HUES6 (cell line): ENCODE data around the gene SNCB.

Experiments
- H3K27ac ChIP-seq: 2 replicates; pipeline ENCODE4 v1.7.0; 2013; ENCODE audit warnings: low read depth, mild to moderate bottlenecking, low read length, inconsistent platforms
- H3K27me3 ChIP-seq: 2 replicates; pipeline ENCODE4 v1.6.1; 2013; ENCODE audit warnings: low read length; ENCODE audit not compliant: control insufficient read depth, insufficient read depth
- H3K36me3 ChIP-seq: 2 replicates; pipeline ENCODE4 v1.6.1; 2013; ENCODE audit warnings: low read length; ENCODE audit not compliant: control insufficient read depth, insufficient read depth
- H3K4me1 ChIP-seq: 2 replicates; pipeline ENCODE4 v1.6.1; 2013; ENCODE audit warnings: low read length; ENCODE audit not compliant: control insufficient read depth, insufficient read depth
- H3K4me3 ChIP-seq: 2 replicates; pipeline ENCODE4 v1.5.1; 2013; ENCODE audit warnings: low read depth, low read length
- H3K9ac ChIP-seq: one replicate; pipeline ENCODE4 v1.6.1; 2013; ENCODE audit warnings: mild to moderate bottlenecking, low read length
- H3K9me3 ChIP-seq: 2 replicates; pipeline ENCODE4 v1.6.1; 2013; ENCODE audit warnings: low read depth, low read length; ENCODE audit not compliant: control insufficient read depth, insufficient read depth

Gene SNCB

DNA sequence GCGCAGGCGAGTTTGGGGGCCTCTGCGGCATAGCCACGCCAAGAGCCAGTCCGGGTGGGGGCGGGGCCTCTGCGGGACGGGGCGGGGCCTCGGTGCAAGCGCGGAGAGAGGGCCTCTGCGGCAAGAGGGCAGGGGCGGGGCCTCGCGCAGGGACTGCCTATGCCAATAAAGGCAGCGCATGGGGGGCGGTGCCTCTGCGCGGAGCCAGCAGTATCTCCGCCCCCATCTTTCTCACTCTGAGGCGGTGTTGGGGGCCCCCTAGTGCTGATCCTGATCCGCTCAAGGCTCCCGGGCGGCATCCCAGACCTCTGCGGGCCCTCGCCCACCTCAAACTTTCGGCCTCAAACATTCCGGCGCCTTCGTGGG lies 11.1 kb downstream of the SNCB start:
- Histone ChIP-seq H3K9ac (no peak overlapping the region), H3K27me3 (peaks cover 59% of the 10 kb centered on the region), H3K27ac (no peak overlapping the region), H3K36me3 (no peaks in the 10 kb centered on the region), H3K4me1 (peaks cover 8% of the 10 kb centered on the region; the same call in 1 of the 2 replicates), H3K4me3 (peak overlapping the region; percentile 53), H3K9me3 (no peaks in the 10 kb centered on the region)

DNA sequence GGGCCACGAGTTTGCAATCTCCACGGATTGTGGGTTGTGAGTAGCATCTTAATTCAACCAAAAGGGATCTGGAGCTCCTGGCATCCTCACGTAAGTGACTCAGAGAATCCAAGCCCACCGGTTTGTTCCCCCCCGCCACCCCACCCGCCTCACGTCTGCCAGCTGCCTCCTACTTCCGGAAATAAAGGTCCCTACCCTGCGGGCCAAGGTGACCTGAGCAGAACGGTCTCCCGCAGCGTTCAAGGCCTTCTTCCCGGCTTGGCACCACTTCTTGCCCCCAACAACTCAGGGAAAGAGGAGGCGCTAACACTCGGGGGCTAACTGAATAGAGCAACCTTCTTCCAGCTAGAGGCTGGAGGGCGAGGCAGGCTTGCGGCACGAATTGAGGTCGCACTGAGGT lies 11.6 kb downstream of the SNCB start:
- H3K36me3 ChIP-seq, result no peaks in the 10 kb centered on the region
- no peak overlapping the region for H3K27ac ChIP-seq
- H3K9ac ChIP-seq, result no peak overlapping the region
- no peaks in the 10 kb centered on the region for H3K9me3 ChIP-seq
- H3K4me1 ChIP-seq, result peaks cover 8% of the 10 kb centered on the region; the same call in 1 of the 2 replicates
- H3K4me3 ChIP-seq, result peak overlapping the region; percentile 49
- peaks cover 59% of the 10 kb centered on the region for H3K27me3 ChIP-seq

DNA sequence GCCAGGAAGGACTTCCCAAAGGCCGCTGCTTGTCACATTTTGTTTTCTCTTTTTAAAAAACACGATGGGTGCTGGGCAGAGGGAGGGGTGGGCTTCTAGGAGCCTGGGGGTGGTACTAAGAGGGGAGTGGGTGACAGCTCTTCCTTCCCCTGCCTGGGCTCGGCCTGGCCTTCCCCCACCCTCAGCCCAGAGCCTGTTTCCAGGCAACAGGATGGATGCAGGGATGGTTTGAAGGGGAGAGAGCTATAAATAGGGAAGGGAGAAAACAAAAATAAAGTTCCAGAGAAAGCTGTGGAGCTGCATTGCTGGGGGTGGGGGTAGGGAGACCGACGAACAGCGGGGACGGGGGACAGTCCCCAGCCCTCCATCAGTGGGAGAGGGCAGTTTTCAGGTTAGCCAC lies 13.8 kb downstream of the SNCB start:
- Histone ChIP-seq H3K27ac (no peak overlapping the region), H3K27me3 (peaks cover 59% of the 10 kb centered on the region), H3K9ac (no peak overlapping the region), H3K36me3 (no peaks in the 10 kb centered on the region), H3K4me1 (peaks cover 11% of the 10 kb centered on the region; the same call in 1 of the 2 replicates), H3K4me3 (no peak overlapping the region), H3K9me3 (no peaks in the 10 kb centered on the region)

DNA sequence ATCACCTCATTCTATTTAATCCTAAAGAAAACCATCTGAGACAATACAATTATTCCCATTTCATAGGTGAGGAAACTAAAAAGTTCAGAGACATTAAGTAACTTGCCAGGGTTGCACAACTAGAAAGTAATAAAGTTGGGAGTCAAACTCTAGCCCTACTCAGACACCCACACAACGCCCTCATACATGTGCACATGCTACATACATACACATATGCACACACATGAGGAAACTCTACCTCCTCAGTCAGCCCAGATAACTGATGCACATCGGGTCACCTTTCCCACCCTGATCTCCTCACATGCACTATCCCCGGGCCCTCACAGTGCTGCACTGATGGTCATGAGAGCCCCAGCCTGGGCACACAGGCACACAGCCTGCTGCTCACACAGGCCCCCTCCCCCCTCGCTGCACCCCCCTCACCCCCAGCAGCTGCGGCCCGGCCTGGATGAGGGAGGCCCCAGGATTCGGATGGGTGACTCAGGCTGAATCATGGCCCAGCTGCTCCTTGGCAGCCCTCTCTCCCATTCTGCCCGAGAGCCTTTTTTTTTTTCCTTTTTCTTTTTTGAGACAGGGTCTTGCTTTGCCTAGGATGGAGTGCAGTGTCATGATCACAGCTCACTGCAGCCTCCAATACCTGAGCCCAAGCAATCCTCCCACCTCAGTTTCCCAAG lies 15.4 kb downstream of the SNCB start:
- no peak overlapping the region for H3K9ac ChIP-seq
- H3K27ac ChIP-seq, result no peak overlapping the region
- H3K9me3 ChIP-seq, result no peaks in the 10 kb centered on the region
- H3K4me1 ChIP-seq, result peaks cover 11% of the 10 kb centered on the region; the same call in 1 of the 2 replicates
- no peak overlapping the region for H3K4me3 ChIP-seq
- peaks cover 49% of the 10 kb centered on the region for H3K27me3 ChIP-seq
- H3K36me3 ChIP-seq, result no peaks in the 10 kb centered on the region

DNA sequence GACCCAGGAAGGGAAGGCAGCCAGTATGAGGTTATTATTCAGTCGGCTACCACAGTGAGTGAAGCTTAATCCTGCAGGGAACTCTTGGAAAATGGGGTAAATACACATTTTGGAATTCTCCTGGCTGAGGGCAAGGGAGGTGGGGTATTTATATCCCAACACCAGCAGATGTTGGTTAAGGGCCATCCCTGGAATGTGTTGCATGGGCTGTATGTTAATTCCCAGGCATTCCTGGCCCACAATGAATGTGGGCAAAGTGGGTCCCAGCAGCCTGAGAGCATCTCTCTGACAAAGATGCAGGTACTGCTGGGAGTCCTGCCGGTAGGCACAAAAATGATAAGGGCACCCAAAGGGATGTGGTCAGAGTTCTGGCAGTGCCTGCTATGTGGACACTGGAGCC lies 17.5 kb downstream of the SNCB start:
- no peak overlapping the region for H3K27ac ChIP-seq
- no peak overlapping the region for H3K4me3 ChIP-seq
- no peak overlapping the region for H3K9ac ChIP-seq
- no peaks in the 10 kb centered on the region for H3K9me3 ChIP-seq
- peaks cover 7% of the 10 kb centered on the region for H3K4me1 ChIP-seq
- no peaks in the 10 kb centered on the region for H3K36me3 ChIP-seq
- H3K27me3 ChIP-seq, result peaks cover 44% of the 10 kb centered on the region

DNA sequence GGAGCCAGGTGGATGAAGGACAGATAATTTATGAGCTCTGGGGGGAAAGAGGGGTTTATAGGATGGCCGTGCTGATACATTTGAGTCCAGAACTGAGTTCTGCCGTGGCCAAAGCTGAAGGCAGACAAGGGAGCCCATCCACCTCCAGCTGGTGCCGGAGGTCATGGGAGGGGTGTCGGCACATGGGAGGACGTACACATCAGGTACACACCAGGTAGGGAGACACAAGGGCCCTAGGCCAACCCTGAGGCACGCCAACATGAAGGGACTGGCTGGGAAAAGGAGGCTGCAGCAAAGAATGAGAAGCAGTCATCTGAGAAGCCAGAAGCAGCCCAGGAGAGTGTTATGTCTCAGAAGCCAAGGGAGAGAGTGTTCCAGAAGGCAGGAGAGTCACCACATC lies 18.3 kb downstream of the SNCB start:
- Histone ChIP-seq H3K9me3 (no peaks in the 10 kb centered on the region), H3K9ac (no peak overlapping the region), H3K27ac (no peak overlapping the region), H3K4me3 (no peak overlapping the region), H3K27me3 (peaks cover 38% of the 10 kb centered on the region), H3K36me3 (no peaks in the 10 kb centered on the region), H3K4me1 (peaks cover 7% of the 10 kb centered on the region)

DNA sequence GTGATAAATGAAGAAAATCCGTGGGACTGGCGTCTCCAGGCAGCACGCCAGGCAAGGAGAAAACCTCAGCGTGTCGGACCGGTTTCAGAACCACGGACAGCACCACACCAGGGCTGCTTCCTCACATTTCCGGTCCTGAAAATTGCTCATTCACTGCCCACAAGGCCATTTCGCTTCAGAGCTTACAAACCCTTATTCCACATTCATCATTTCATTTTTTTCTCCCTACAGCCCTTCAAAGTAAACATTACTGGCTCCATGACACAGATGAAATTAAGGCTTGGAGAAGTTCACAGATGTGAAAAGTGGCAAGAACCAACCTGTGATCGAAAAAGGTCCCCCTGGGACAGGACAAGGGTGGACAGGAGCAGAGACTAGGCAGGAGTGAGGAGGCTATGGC lies 18.9 kb downstream of the SNCB start:
- Histone ChIP-seq H3K27me3 (peaks cover 32% of the 10 kb centered on the region), H3K4me3 (no peak overlapping the region), H3K9me3 (no peaks in the 10 kb centered on the region), H3K36me3 (no peaks in the 10 kb centered on the region), H3K4me1 (peaks cover 9% of the 10 kb centered on the region), H3K9ac (no peak overlapping the region), H3K27ac (no peak overlapping the region)

DNA sequence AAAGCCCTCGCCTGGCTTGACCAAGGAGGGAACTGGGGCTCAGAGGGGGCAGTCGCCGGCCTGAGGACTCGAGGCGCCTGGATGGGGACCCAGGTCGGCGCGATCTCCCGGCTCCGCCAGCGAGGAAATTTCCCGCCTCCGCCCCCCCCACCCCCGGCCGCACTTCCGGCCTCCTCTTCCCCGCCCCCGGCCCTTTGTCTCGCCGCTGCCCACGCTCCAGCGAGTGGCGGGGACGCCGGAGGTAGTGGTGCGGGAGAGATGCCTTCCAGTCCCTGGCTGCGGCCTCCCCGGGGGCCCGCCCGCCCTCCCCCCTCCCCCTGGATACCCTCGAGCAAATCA lies 19.9 kb downstream of the SNCB start:
- Histone ChIP-seq H3K9ac (peak overlapping the region; percentile 56), H3K36me3 (no peaks in the 10 kb centered on the region), H3K27ac (no peak overlapping the region), H3K9me3 (no peaks in the 10 kb centered on the region), H3K4me3 (peak overlapping the region; percentile 69), H3K27me3 (peaks cover 27% of the 10 kb centered on the region), H3K4me1 (peaks cover 17% of the 10 kb centered on the region)

DNA sequence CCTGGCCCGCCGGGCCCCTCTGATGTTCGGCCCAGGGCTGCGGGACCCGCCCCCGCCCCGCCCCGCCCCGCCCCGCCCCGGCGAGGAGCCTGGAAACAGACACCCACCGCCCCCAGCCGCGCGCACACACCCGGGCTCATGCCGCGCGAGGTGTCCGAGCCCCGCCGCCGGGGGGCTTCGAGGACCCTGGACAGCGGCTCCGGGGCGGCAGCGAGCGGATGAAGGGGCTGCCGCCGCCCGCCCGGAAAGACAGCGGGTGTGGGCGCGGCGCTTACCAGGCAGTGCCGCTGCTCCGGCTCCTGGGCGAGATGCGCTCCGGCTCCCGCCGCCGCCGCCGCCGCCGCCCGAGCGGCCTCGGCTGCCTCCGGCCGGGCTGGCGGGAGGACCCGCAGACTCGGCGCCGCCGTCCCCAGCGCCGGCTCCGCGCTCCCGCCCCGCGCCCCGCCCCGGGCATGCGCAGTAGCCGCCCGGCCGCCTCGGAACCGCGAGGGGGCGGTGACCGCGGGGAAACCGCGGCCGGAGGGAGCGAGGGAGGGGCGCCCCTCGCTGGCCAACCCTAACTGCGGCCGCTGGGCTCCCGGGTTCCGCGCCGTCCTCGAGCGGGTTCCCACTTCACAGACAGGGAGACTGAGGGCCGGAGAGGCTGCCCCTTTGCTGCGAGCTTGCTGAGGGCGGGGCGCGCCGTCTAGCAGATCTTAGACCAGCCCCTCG lies 20.5 kb downstream of the SNCB start, which contains the start of gene GPRIN1:
Gene GPRIN1, minus strand, starts transcription at position 433 of the 711 bp plus-strand sequence. CDS start 10,322 bp downstream, outside the sequence.
- Histone ChIP-seq H3K36me3 (no peaks in the 10 kb centered on the region), H3K4me1 (peaks cover 17% of the 10 kb centered on the region), H3K4me3 (peak within 1 kb of the TSS; percentile 69), H3K9ac (peak within 1 kb of the TSS; percentile 67), H3K27me3 (peaks cover 27% of the 10 kb centered on the region), H3K9me3 (no peaks in the 10 kb centered on the region), H3K27ac (no peak within 1 kb of the TSS)

DNA sequence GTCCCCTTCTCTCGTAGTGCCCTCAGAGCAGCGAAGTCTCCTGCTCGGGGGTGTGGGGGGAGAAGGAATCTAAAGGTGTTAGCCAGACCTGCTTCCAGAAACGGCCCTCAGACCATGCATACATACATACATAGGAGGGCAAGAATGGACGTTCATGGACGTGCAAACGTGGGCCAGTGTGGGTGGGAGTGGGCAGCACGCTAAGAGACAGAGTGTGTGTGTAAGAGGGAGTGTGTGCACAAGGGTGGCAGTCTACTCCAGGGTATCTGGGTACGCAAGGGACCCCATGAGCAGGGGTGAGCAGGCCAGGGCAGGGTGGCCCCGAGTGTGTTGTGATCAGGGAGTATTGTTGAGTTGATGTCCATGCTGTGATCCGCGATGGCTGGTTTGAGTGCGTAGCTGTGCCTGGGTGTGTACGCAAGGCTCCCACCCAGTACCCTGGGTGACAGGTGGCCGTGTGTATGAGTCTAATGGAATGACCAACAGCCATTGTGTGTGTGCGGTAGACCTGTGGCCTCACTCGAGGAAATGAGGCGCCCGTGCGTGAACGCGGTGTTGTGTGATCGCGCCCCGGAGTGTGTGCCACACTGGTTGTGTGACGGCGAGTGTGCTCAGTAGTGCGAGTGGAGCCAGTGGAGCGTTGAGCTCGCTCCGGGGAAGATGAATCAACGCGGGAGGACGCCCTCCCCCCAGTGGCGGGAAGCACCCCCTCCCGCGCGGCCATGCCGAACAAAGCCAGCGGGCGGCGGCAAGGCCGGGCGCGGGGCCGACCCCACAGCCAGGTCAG lies 21.2 kb downstream of the SNCB start:
- H3K36me3 ChIP-seq, result no peaks in the 10 kb centered on the region
- peak overlapping the region; percentile 69 for H3K4me3 ChIP-seq
- H3K27ac ChIP-seq, result no peak overlapping the region
- no peaks in the 10 kb centered on the region for H3K9me3 ChIP-seq
- peaks cover 27% of the 10 kb centered on the region for H3K27me3 ChIP-seq
- peak overlapping the region; percentile 67 for H3K9ac ChIP-seq
- peaks cover 17% of the 10 kb centered on the region for H3K4me1 ChIP-seq
